IPS-NIHi7 (cell line): ENCODE results near the gene ITFG1.

Experiments
- DNase-seq: peaks from one replicate; pipeline ENCODE4 v3.0.0; 2012; ENCODE audit warnings: mixed read lengths; ENCODE audit errors: extremely low spot score

The ITFG1 gene

GRCh38 chr16:47460711-47461597, at the start of gene ITFG1, which contains the start of gene PHKB:
TSS of gene ITFG1 (minus strand) at chr16:47461063. CDS start at chr16:47461045, 18 bp downstream.
TSS of gene PHKB (plus strand) at chr16:47461331. CDS start at chr16:47461351, 20 bp downstream.
- peak; percentile 89 for DNase-seq

- DNase-seq, result no peak
These were observed 46.8 kb upstream of the ITFG1 start for GRCh38 chr16:47507701-47508100.

- no peak for DNase-seq
These were observed 45.9 kb upstream of the ITFG1 start for GRCh38 chr16:47506800-47507199.

GRCh38 chr16:47504599-47504998, 43.7 kb upstream of the ITFG1 start:
- DNase-seq, result no peak

GRCh38 chr16:47503936-47504335, 43.1 kb upstream of the ITFG1 start:
- DNase-seq, result no peak

GRCh38 chr16:47499700-47500264, 38.9 kb upstream of the ITFG1 start:
- DNase-seq, result no peak

GRCh38 chr16:47499080-47499699, 38.3 kb upstream of the ITFG1 start:
- no peak for DNase-seq

GRCh38 chr16:47493381-47494337, 32.8 kb upstream of the ITFG1 start:
- no peak for DNase-seq

- DNase-seq, result no peak
These were observed 31.8 kb upstream of the ITFG1 start for GRCh38 chr16:47492428-47493377.

- no peak for DNase-seq
These were observed 31.2 kb upstream of the ITFG1 start for GRCh38 chr16:47492036-47492427.

- no peak for DNase-seq
These were observed 29.6 kb upstream of the ITFG1 start for GRCh38 chr16:47490471-47490870.

GRCh38 chr16:47488051-47488450, 27.2 kb upstream of the ITFG1 start:
- no peak for DNase-seq

- DNase-seq, result no peak
These were observed 26.0 kb upstream of the ITFG1 start for GRCh38 chr16:47486856-47487255.

GRCh38 chr16:47483616-47484015, 22.8 kb upstream of the ITFG1 start:
- no peak for DNase-seq

GRCh38 chr16:47481698-47482374, 21.0 kb upstream of the ITFG1 start:
- no peak for DNase-seq

GRCh38 chr16:47480410-47480809, 19.5 kb upstream of the ITFG1 start:
- no peak for DNase-seq

GRCh38 chr16:47477679-47478078, 16.8 kb upstream of the ITFG1 start:
- no peak for DNase-seq

- no peak for DNase-seq
These were observed 15.9 kb upstream of the ITFG1 start for GRCh38 chr16:47476654-47477345.

GRCh38 chr16:47475786-47476185, 14.9 kb upstream of the ITFG1 start:
- DNase-seq, result no peak
